IgD-negative memory B cell (primary cell): Measurements from ENCODE around the gene TTC23L. TPM values are rescaled to one million over a fixed set of nuclear protein-coding genes. Genes with fewer than 3 reads are reported as not detected.

Experiments used
- H3K27ac Mint-ChIP-seq, 3 donors: one replicate each; pipeline ENCODE4 v1.8.0; 2020 to 2022; ENCODE audit warnings: mild to moderate bottlenecking in 3 of 3, mixed read lengths in 3 of 3, moderate library complexity in 1 of 3
- H3K27me3 Mint-ChIP-seq: one replicate; pipeline ENCODE4 v1.8.0; 2021; ENCODE audit warnings: mixed read lengths
- H3K36me3 Mint-ChIP-seq: one replicate; pipeline ENCODE4 v1.8.0; 2020; ENCODE audit warnings: mild to moderate bottlenecking, mixed read lengths
- H3K4me1 Mint-ChIP-seq, 3 donors: one replicate each; pipeline ENCODE4 v1.8.0; 2020 to 2022; ENCODE audit warnings: mixed read lengths in 3 of 3, mild to moderate bottlenecking in 1 of 3
- H3K4me3 Mint-ChIP-seq, 4 donors: one replicate each; pipeline ENCODE4 v1.8.0; 2020 to 2022; ENCODE audit warnings: mild to moderate bottlenecking in 4 of 4, mixed read lengths in 4 of 4, moderate library complexity in 3 of 4
- H3K9me3 Mint-ChIP-seq, 3 donors: one replicate each; pipeline ENCODE4 v1.8.0; 2020 to 2021; ENCODE audit warnings: mixed read lengths in 3 of 3, mild to moderate bottlenecking in 1 of 3
- polyA plus RNA-seq: library from polyadenylated mRNA; unstranded; fragments of 300-500 nt; fragmentation: Illumina TruSeq; gene quantifications from one replicate; pipeline ENCODE4 v1.2.3, GENCODE V29; 2021

Gene TTC23L
- not detected for polyA plus RNA-seq

- no peaks in the 10 kb centered on the region for H3K9me3 Mint-ChIP-seq
- peaks cover 4 to 15% (median 15%) of the 10 kb centered on the region in 3 donors for H3K4me1 Mint-ChIP-seq
- peak within 1 kb of the TSS; percentile 94 to 97 (median 95) for H3K4me3 Mint-ChIP-seq
- peaks cover 5% of the 10 kb centered on the region for H3K27me3 Mint-ChIP-seq
- peak within 1 kb of the TSS; percentile 82 to 99 (median 98) for H3K27ac Mint-ChIP-seq
- H3K36me3 Mint-ChIP-seq, result peaks cover 2% of the 10 kb centered on the region
Measured at GRCh38 chr5:34838785-34839714, at the start of gene TTC23L. Gene TTC23L (plus strand): TSS chr5:34839164. CDS start chr5:34840672, 1,508 bp downstream.

- Mint-ChIP-seq H3K9me3 (peaks cover 0 to 8% (median 3%) of the 10 kb centered on the region in 3 donors), H3K27me3 (no peaks in the 10 kb centered on the region), H3K27ac (no peak overlapping the region), H3K4me3 (no peak overlapping the region), H3K36me3 (no peaks in the 10 kb centered on the region), H3K4me1 (peaks cover 0 to 4% (median 3%) of the 10 kb centered on the region in 3 donors)
Measured at GRCh38 chr5:34789639-34790038, 49.3 kb upstream of the TTC23L start.

- Mint-ChIP-seq H3K36me3 (peaks cover under 1% of the 10 kb centered on the region), H3K27ac (no peak overlapping the region), H3K27me3 (no peaks in the 10 kb centered on the region), H3K4me3 (no peak overlapping the region), H3K4me1 (peaks cover 0 to 4% (median 3%) of the 10 kb centered on the region in 3 donors), H3K9me3 (peaks cover 0 to 8% (median 3%) of the 10 kb centered on the region in 3 donors)
Measured at GRCh38 chr5:34790069-34790468, 48.9 kb upstream of the TTC23L start.

- H3K4me1 Mint-ChIP-seq, result peaks cover 0 to 4% (median 3%) of the 10 kb centered on the region in 3 donors
- peaks cover 4% of the 10 kb centered on the region for H3K36me3 Mint-ChIP-seq
- H3K27ac Mint-ChIP-seq, result peak overlapping the region in 1 of 3 donors; percentile 53
- H3K4me3 Mint-ChIP-seq, result no peak overlapping the region
- H3K27me3 Mint-ChIP-seq, result no peaks in the 10 kb centered on the region
- peaks cover 0 to 5% (median 0%) of the 10 kb centered on the region in 3 donors for H3K9me3 Mint-ChIP-seq
Measured at GRCh38 chr5:34791761-34792244, 47.2 kb upstream of the TTC23L start.

- Mint-ChIP-seq H3K4me3 (no peak overlapping the region), H3K4me1 (peaks cover 0 to 2% (median 0%) of the 10 kb centered on the region in 3 donors), H3K27me3 (peaks cover 3% of the 10 kb centered on the region), H3K36me3 (no peaks in the 10 kb centered on the region), H3K9me3 (no peaks in the 10 kb centered on the region), H3K27ac (no peak overlapping the region)
Measured at GRCh38 chr5:34802834-34803563, 36.0 kb upstream of the TTC23L start.

GRCh38 chr5:34803974-34804732 is 34.8 kb upstream of the TTC23L start:
- Mint-ChIP-seq H3K27ac (no peak overlapping the region), H3K36me3 (no peaks in the 10 kb centered on the region), H3K4me3 (no peak overlapping the region), H3K4me1 (peaks cover 0 to 2% (median 0%) of the 10 kb centered on the region in 3 donors), H3K9me3 (no peaks in the 10 kb centered on the region), H3K27me3 (peaks cover 3% of the 10 kb centered on the region)

GRCh38 chr5:34804913-34805312 is 34.1 kb upstream of the TTC23L start:
- no peak overlapping the region for H3K4me3 Mint-ChIP-seq
- no peaks in the 10 kb centered on the region for H3K36me3 Mint-ChIP-seq
- H3K4me1 Mint-ChIP-seq, result peaks cover 0 to 2% (median 0%) of the 10 kb centered on the region in 3 donors
- no peaks in the 10 kb centered on the region for H3K9me3 Mint-ChIP-seq
- H3K27me3 Mint-ChIP-seq, result peaks cover 3% of the 10 kb centered on the region
- H3K27ac Mint-ChIP-seq, result no peak overlapping the region

GRCh38 chr5:34806532-34806931 is 32.4 kb upstream of the TTC23L start:
- H3K9me3 Mint-ChIP-seq, result no peaks in the 10 kb centered on the region
- H3K27me3 Mint-ChIP-seq, result peaks cover 3% of the 10 kb centered on the region
- no peaks in the 10 kb centered on the region for H3K36me3 Mint-ChIP-seq
- no peak overlapping the region for H3K27ac Mint-ChIP-seq
- H3K4me1 Mint-ChIP-seq, result no peaks in the 10 kb centered on the region
- H3K4me3 Mint-ChIP-seq, result no peak overlapping the region

GRCh38 chr5:34811706-34812105 is 27.3 kb upstream of the TTC23L start:
- Mint-ChIP-seq H3K27me3 (no peaks in the 10 kb centered on the region), H3K4me3 (no peak overlapping the region), H3K27ac (no peak overlapping the region), H3K36me3 (no peaks in the 10 kb centered on the region), H3K4me1 (no peaks in the 10 kb centered on the region), H3K9me3 (no peaks in the 10 kb centered on the region)

GRCh38 chr5:34813509-34813908 is 25.5 kb upstream of the TTC23L start:
- Mint-ChIP-seq H3K9me3 (no peaks in the 10 kb centered on the region), H3K4me1 (no peaks in the 10 kb centered on the region), H3K27ac (no peak overlapping the region), H3K36me3 (no peaks in the 10 kb centered on the region), H3K4me3 (no peak overlapping the region), H3K27me3 (no peaks in the 10 kb centered on the region)

- H3K9me3 Mint-ChIP-seq, result no peaks in the 10 kb centered on the region
- no peaks in the 10 kb centered on the region for H3K36me3 Mint-ChIP-seq
- H3K4me3 Mint-ChIP-seq, result no peak overlapping the region
- H3K27me3 Mint-ChIP-seq, result no peaks in the 10 kb centered on the region
- no peak overlapping the region for H3K27ac Mint-ChIP-seq
- H3K4me1 Mint-ChIP-seq, result no peaks in the 10 kb centered on the region
Measured at GRCh38 chr5:34817558-34818351, 21.2 kb upstream of the TTC23L start.

GRCh38 chr5:34818717-34819116 is 20.2 kb upstream of the TTC23L start:
- Mint-ChIP-seq H3K4me3 (no peak overlapping the region), H3K9me3 (no peaks in the 10 kb centered on the region), H3K27me3 (no peaks in the 10 kb centered on the region), H3K36me3 (no peaks in the 10 kb centered on the region), H3K27ac (no peak overlapping the region), H3K4me1 (peaks cover 0 to 6% (median 0%) of the 10 kb centered on the region in 3 donors)

- Mint-ChIP-seq H3K27ac (no peak overlapping the region), H3K4me3 (no peak overlapping the region), H3K9me3 (no peaks in the 10 kb centered on the region), H3K27me3 (peaks cover 4% of the 10 kb centered on the region), H3K4me1 (peaks cover 0 to 6% (median 0%) of the 10 kb centered on the region in 3 donors), H3K36me3 (no peaks in the 10 kb centered on the region)
Measured at GRCh38 chr5:34820593-34820992, 18.4 kb upstream of the TTC23L start.
